Measurements from ENCODE around the gene ZNRF1.

- no peak for TF ChIP-seq MAX (IDR thresholded peaks at IDR 0.05)
- no peak for TF ChIP-seq CTCF (IDR thresholded peaks at IDR 0.05 in 2 of 3, conservative IDR thresholded peaks at IDR 0.05 in 1 of 3; ENCODE audit: borderline replicate concordance in 1 of 3, insufficient read depth in 1 of 3, low read depth in 2 of 3, low read length in 2 of 3)
- no peak for TF ChIP-seq POLR2A (IDR thresholded peaks at IDR 0.05; ENCODE audit: borderline replicate concordance, extremely low read depth, insufficient read depth, insufficient read length)
- TF ChIP-seq ELF1 (IDR thresholded peaks at IDR 0.05; ENCODE audit: borderline replicate concordance, low read depth), result no peak
- TF ChIP-seq ZNF274 (IDR thresholded peaks at IDR 0.05; ENCODE audit: low read depth, low read length), result no peak
- TF ChIP-seq REST (IDR thresholded peaks at IDR 0.05; ENCODE audit: low read depth), result no peak
- TF ChIP-seq EGR1 (IDR thresholded peaks at IDR 0.05; ENCODE audit: low read depth), result no peak
- TF ChIP-seq SIN3A (IDR thresholded peaks at IDR 0.05; ENCODE audit: low read depth), result no peak
- no peak for TF ChIP-seq SP1 (IDR thresholded peaks at IDR 0.05; ENCODE audit: low read depth)
- no peak for TF ChIP-seq POLR2AphosphoS5 (IDR thresholded peaks at IDR 0.05; ENCODE audit: low read depth, low read length)
- TF ChIP-seq RAD21 (IDR thresholded peaks at IDR 0.05; ENCODE audit: low read depth), result no peak
- no peak for TF ChIP-seq YY1 (IDR thresholded peaks at IDR 0.05; ENCODE audit: extremely low read depth, insufficient replicate concordance, low read depth, low read length)
These were observed 62.8 kb downstream of the ZNRF1 start for GRCh38 chr16:75061669-75062068.
